DND-41 (cell line): ENCODE data around the gene ITGB3BP.
"Not testable (repeated sequence)": the region's sequence is repeated elsewhere in the genome, so short reads cannot be mapped to it uniquely, and the experiment has no call there.

Experiments used
- ATAC-seq: fragments of 200-7000 bp; cut with Tn5 transposase; 3 replicates; pipeline ENCODE4 v1.9.1; 2021; ENCODE audit warnings: low read depth; ENCODE audit not compliant: insufficient read depth
- DNase-seq: peaks from one replicate; pipeline ENCODE4 v3.0.0-alpha.2; 2020
- H2AFZ ChIP-seq: 2 replicates; pipeline ENCODE4 v1.6.0; 2012; ENCODE audit warnings: low read depth, low read length
- H3K27ac ChIP-seq: 2 replicates; pipeline ENCODE4 v1.5.1; 2012; ENCODE audit warnings: low read length, inconsistent platforms
- H3K27me3 ChIP-seq: fragments of 200-600 bp; sonication (generic); 2 replicates; pipeline ENCODE4 v1.6.0; 2012; ENCODE audit warnings: low read length, mild to moderate bottlenecking, inconsistent platforms; ENCODE audit not compliant: insufficient read depth, poor library complexity
- H3K36me3 ChIP-seq: 2 replicates; pipeline ENCODE4 v1.5.1; 2012; ENCODE audit warnings: low read length, inconsistent platforms; ENCODE audit not compliant: insufficient read depth
- H3K4me1 ChIP-seq: 2 replicates; pipeline ENCODE4 v1.5.1; 2012; ENCODE audit warnings: mild to moderate bottlenecking, low read length; ENCODE audit not compliant: insufficient read depth
- H3K4me2 ChIP-seq: 2 replicates; pipeline ENCODE4 v1.6.0; 2012; ENCODE audit warnings: mild to moderate bottlenecking, moderate library complexity, low read length, inconsistent platforms; ENCODE audit not compliant: insufficient read depth
- H3K4me3 ChIP-seq, 2 experiments: fragments of 200-600 bp in 1 of 2; shearing (Covaris generic) in 1 of 2; 2 replicates each; pipeline ENCODE4 v1.5.1; 2012 to 2016; ENCODE audit warnings: inconsistent platforms in 2 of 2, low read length in 2 of 2, mild to moderate bottlenecking in 2 of 2, low read depth in 1 of 2, moderate library complexity in 1 of 2
- H3K79me2 ChIP-seq: 2 replicates; pipeline ENCODE4 v1.6.0; 2012; ENCODE audit warnings: low read length, inconsistent platforms; ENCODE audit not compliant: insufficient read depth
- H3K9ac ChIP-seq: 2 replicates; pipeline ENCODE4 v1.6.0; 2012; ENCODE audit warnings: low read depth, mild to moderate bottlenecking, inconsistent platforms, low read length, moderate library complexity
- H3K9me3 ChIP-seq: 2 replicates; pipeline ENCODE4 v1.5.1; 2012; ENCODE audit warnings: low read length, moderate library complexity, mild to moderate bottlenecking, inconsistent platforms; ENCODE audit not compliant: insufficient read depth, severe bottlenecking
- H4K20me1 ChIP-seq: 2 replicates; pipeline ENCODE4 v1.6.0; 2012; ENCODE audit warnings: low read length; ENCODE audit not compliant: insufficient read depth
- CTCF ChIP-seq: IDR thresholded peaks from 2 replicates; pipeline ENCODE4 v1.5.1; 2012; ENCODE audit warnings: borderline replicate concordance, low read length, moderate library complexity, mild to moderate bottlenecking; ENCODE audit not compliant: poor library complexity, severe bottlenecking; ENCODE audit errors: extremely low read depth
- EZH2 ChIP-seq: IDR thresholded peaks from 3 replicates; pipeline ENCODE4 v1.6.1; 2012; ENCODE audit warnings: borderline replicate concordance, low read depth, mild to moderate bottlenecking, moderate library complexity, low read length, inconsistent platforms; ENCODE audit not compliant: severe bottlenecking

The ITGB3BP gene

GRCh38 chr1:63475761-63476160, 47.3 kb downstream of the ITGB3BP start:
- no peak overlapping the region for H3K9ac ChIP-seq
- TF ChIP-seq EZH2 (no peak), CTCF (no peak)
- ATAC-seq, result no peak
- H3K79me2 ChIP-seq, result no peaks in the 10 kb centered on the region
- no peak overlapping the region for H2AFZ ChIP-seq
- no peak overlapping the region for H3K4me3 ChIP-seq
- no peaks in the 10 kb centered on the region for H3K4me1 ChIP-seq
- H3K27ac ChIP-seq, result no peak overlapping the region
- H3K4me2 ChIP-seq, result no peak overlapping the region
- H3K9me3 ChIP-seq, result no peaks in the 10 kb centered on the region
- peaks cover 13% of the 10 kb centered on the region; the same call in 1 of the 2 replicates for H3K36me3 ChIP-seq
- no peaks in the 10 kb centered on the region for H4K20me1 ChIP-seq
- no peak for DNase-seq
- H3K27me3 ChIP-seq, result no peaks in the 10 kb centered on the region

- not testable (repeated sequence) for H3K4me2 ChIP-seq, H2AFZ ChIP-seq, ATAC-seq, H3K9ac ChIP-seq, DNase-seq, H3K36me3 ChIP-seq, H4K20me1 ChIP-seq, H3K79me2 ChIP-seq, H3K27me3 ChIP-seq, H3K27ac ChIP-seq, H3K9me3 ChIP-seq, H3K4me1 ChIP-seq, H3K4me3 ChIP-seq
Measured at GRCh38 chr1:63468683-63469082, 54.3 kb downstream of the ITGB3BP start.

GRCh38 chr1:63466759-63467158, 56.3 kb downstream of the ITGB3BP start:
- DNase-seq, result no peak
- Histone ChIP-seq H3K79me2 (no peaks in the 10 kb centered on the region), H3K4me1 (no peaks in the 10 kb centered on the region), H3K4me2 (no peak overlapping the region), H3K27me3 (no peaks in the 10 kb centered on the region), H3K9ac (no peak overlapping the region), H4K20me1 (no peaks in the 10 kb centered on the region), H3K36me3 (peaks cover 16% of the 10 kb centered on the region; the same call in 1 of the 2 replicates), H3K4me3 (no peak overlapping the region), H3K9me3 (peaks cover 11% of the 10 kb centered on the region), H2AFZ (no peak overlapping the region), H3K27ac (no peak overlapping the region)
- ATAC-seq, result no peak
- TF ChIP-seq EZH2 (no peak), CTCF (no peak)

- DNase-seq (no peak), ATAC-seq (no peak)
- H4K20me1 ChIP-seq, result no peaks in the 10 kb centered on the region
- H3K27ac ChIP-seq, result no peak overlapping the region
- peaks cover 14% of the 10 kb centered on the region for H3K9me3 ChIP-seq
- no peak overlapping the region for H2AFZ ChIP-seq
- H3K4me2 ChIP-seq, result no peak overlapping the region
- H3K36me3 ChIP-seq, result peaks cover 18% of the 10 kb centered on the region; the same call in 1 of the 2 replicates
- no peak for TF ChIP-seq CTCF
- TF ChIP-seq EZH2, result no peak
- H3K4me1 ChIP-seq, result no peaks in the 10 kb centered on the region
- H3K4me3 ChIP-seq, result no peak overlapping the region
- H3K79me2 ChIP-seq, result no peaks in the 10 kb centered on the region
- H3K9ac ChIP-seq, result no peak overlapping the region
- no peaks in the 10 kb centered on the region for H3K27me3 ChIP-seq
Measured at GRCh38 chr1:63466181-63466580, 56.8 kb downstream of the ITGB3BP start.
